ENCODE data around the gene IRF2. TPM values are rescaled to one million over a fixed set of nuclear protein-coding genes. Genes with fewer than 3 reads are reported as not detected.

IRF2 gene
- total and polyA plus RNA-seq, 2 of the 8 experiments (the other 6 are each of a cell fraction or from before 2014, with no cell fraction given) = 13.8 to 17.0 TPM

DNA sequence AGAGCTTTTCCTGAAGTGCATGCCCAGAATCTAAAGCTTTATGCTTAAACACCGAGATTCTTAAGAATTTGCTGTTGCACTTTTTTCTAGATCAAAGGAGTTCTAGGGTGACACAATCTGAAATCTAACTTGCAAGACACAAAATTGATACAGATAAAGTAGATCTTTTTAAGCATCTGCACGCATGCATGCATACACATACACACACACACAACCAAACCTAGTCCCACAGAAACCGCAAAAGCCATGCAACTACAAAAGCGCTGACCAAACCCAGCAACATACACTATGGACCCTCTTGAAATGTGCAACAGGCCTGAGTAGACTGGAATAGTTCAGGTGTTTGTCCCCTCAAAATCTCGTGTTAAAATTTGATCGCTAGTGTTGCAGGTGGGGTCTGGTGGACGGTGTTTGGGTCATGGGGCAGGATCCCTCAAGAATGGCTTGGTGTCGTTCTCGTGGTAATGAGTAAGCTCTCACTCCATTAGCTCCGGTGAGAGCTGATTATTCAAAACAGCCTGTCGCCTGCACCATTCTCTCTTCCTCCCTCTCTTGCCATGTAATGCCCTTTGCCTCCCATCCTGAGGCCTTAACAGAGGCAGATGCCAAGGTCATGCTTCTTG, 52.7 kb downstream of the IRF2 start (continued):
- no peak for TF ChIP-seq HDAC6 (IDR thresholded peaks at IDR 0.05; ENCODE audit: low read depth, low read length)
- TF ChIP-seq ASH2L (IDR thresholded peaks at IDR 0.05; ENCODE audit: low read length) = no peak
- TF ChIP-seq TAF7 (optimal IDR thresholded peaks at IDR 0.05; ENCODE audit: borderline replicate concordance, low read depth, low read length) = no peak
- TF ChIP-seq BRCA1 (IDR thresholded peaks at IDR 0.05; ENCODE audit: low read depth, low read length) = no peak
- no peak for TF ChIP-seq EZH2 (IDR thresholded peaks at IDR 0.05; ENCODE audit: low read depth, low read length, severe bottlenecking)
